K562 (cell line): ENCODE results near the gene THAP11. TPM values are rescaled to one million over a fixed set of nuclear protein-coding genes. Genes with fewer than 3 reads are reported as not detected.

Experiments used
- CBX1 ChIP-seq: sonication (generic); IDR thresholded peaks from 2 replicates; pipeline ENCODE4 v1.6.1; 2016; ENCODE audit warnings: antibody characterized with exemption, low read depth, mild to moderate bottlenecking
- E2F8 ChIP-seq: fragments of 450-650 bp; IDR thresholded peaks from 2 replicates; pipeline ENCODE4 v1.7.1; 2018; ENCODE audit warnings: mild to moderate bottlenecking, low read depth; ENCODE audit not compliant: partially characterized antibody
- FOXK2 ChIP-seq, 2 experiments: fragments of 450-650 bp; IDR thresholded peaks in 1 of 2; conservative IDR thresholded peaks in 1 of 2; 2 replicates each; pipeline ENCODE4 v1.6.1; 2016; ENCODE audit warnings: low read depth in 2 of 2, mild to moderate bottlenecking in 1 of 2
- GABPB2 ChIP-seq: fragments of 250-450 bp; sonication (Bioruptor Pico); conservative IDR thresholded peaks from 2 replicates; pipeline ENCODE4 v1.5.1; 2021; ENCODE audit warnings: mild to moderate bottlenecking
- GTF2E2 ChIP-seq: fragments of 200-800 bp; sonication (Bioruptor generic); IDR thresholded peaks from 2 replicates; pipeline ENCODE4 v1.6.1; 2016; ENCODE audit warnings: missing genetic modification characterization, missing compliant biosample characterization
- MXI1 ChIP-seq: IDR thresholded peaks from 2 replicates; pipeline ENCODE4 v1.6.1; 2011; ENCODE audit warnings: low read depth, mild to moderate bottlenecking, improper control_type of control experiment, low read length
- NFE2L1 ChIP-seq: fragments of 450-650 bp; IDR thresholded peaks from 2 replicates; pipeline ENCODE4 v1.6.1; 2016; ENCODE audit warnings: missing genetic modification characterization, low read depth, mild to moderate bottlenecking, missing compliant biosample characterization, moderate library complexity, borderline replicate concordance
- NR2C1 ChIP-seq, 2 experiments: fragments of 450-650 bp; IDR thresholded peaks; 2 replicates each; pipeline ENCODE4 v1.6.1; 2017; ENCODE audit warnings: mild to moderate bottlenecking in 2 of 2, antibody characterized with exemption in 1 of 2, inconsistent platforms in 1 of 2, missing compliant biosample characterization in 1 of 2, missing genetic modification characterization in 1 of 2
- PHTF2 ChIP-seq: fragments of 250-450 bp; sonication (Bioruptor Pico); IDR thresholded peaks from 2 replicates; pipeline ENCODE4 v1.5.0; 2021; ENCODE audit warnings: mild to moderate bottlenecking
- SAFB ChIP-seq: fragments of 200-400 bp; formaldehyde crosslinking; IDR thresholded peaks from 2 replicates; pipeline ENCODE4 v1.6.1; 2017; ENCODE audit warnings: low read depth, low read length, borderline replicate concordance
- SIRT6 ChIP-seq: IDR thresholded peaks from one replicate; pipeline ENCODE4 v1.6.1; 2012; ENCODE audit warnings: low read depth, mild to moderate bottlenecking, control low read depth, inconsistent platforms, low read length, moderate library complexity
- SMAD1 ChIP-seq: fragments of 150-350 bp; IDR thresholded peaks from 2 replicates; pipeline ENCODE4 v1.6.1; 2014; ENCODE audit warnings: low read length, low read depth; ENCODE audit not compliant: partially characterized antibody
- SMAD4 ChIP-seq: fragments of 250-450 bp; sonication (Bioruptor Pico); conservative IDR thresholded peaks from 2 replicates; pipeline ENCODE4 v1.8.0; 2021; ENCODE audit warnings: inconsistent platforms, mild to moderate bottlenecking, moderate library complexity
- SMC3 ChIP-seq: conservative IDR thresholded peaks from 2 replicates; pipeline ENCODE4 v1.6.1; 2011; ENCODE audit warnings: low read depth, low read length, improper control_type of control experiment; ENCODE audit not compliant: insufficient read depth
- TARDBP ChIP-seq: fragments of 450-650 bp; IDR thresholded peaks from 2 replicates; pipeline ENCODE4 v1.6.1; 2016
- ZBTB8A ChIP-seq: fragments of 450-650 bp; IDR thresholded peaks from 2 replicates; pipeline ENCODE4 v1.6.1; 2018; ENCODE audit warnings: mild to moderate bottlenecking, moderate library complexity; ENCODE audit not compliant: partially characterized antibody
- ZNF408 ChIP-seq: fragments of 250-450 bp; sonication (Bioruptor Pico); IDR thresholded peaks from 2 replicates; pipeline ENCODE4 v1.4.0; 2020; ENCODE audit warnings: low read depth, mild to moderate bottlenecking, moderate library complexity
- ZNF699 ChIP-seq: fragments of 250-450 bp; sonication (Bioruptor Pico); IDR thresholded peaks from 2 replicates; pipeline ENCODE4 v1.8.0; 2021; ENCODE audit warnings: mild to moderate bottlenecking, moderate library complexity; ENCODE audit not compliant: insufficient replicate concordance
- polyA plus RNA-seq, 8 experiments: library from polyadenylated mRNA; depleted of rRNA in 4 of 8; stranded (reverse) in 5 of 8; unstranded in 3 of 8; fragments of >200 nt; fragmentation: Nextera tagmentation in 2 of 8; fragmentation: Illumina TruSeq in 1 of 8; extraction: Ambion mirVana in 2 of 8; extraction: Trizol in 1 of 8; gene quantifications; 2 replicates each; pipeline versions ENCODE4 v1.2.1 to v1.2.3, GENCODE V29; 2011 to 2014; ENCODE audit warnings: inconsistent platforms in 1 of 8, missing spikeins in 1 of 8
- total RNA-seq, 7 experiments: library from RNA; depleted of rRNA in 6 of 7; stranded (reverse); fragments of >200 nt in 6 of 7; fragmentation: Illumina TruSeq in 2 of 7; extraction: Trizol in 2 of 7; gene quantifications; 2 replicates each; pipeline versions ENCODE4 v1.2.1 to v1.2.3, GENCODE V29; 2011 to 2021; ENCODE audit warnings: low replicate concordance in 1 of 7
- TF ChIP-seq, protein P1 (sequence below): fragments of 250-450 bp; sonication (Bioruptor Pico); IDR thresholded peaks from 2 replicates; pipeline ENCODE4 v1.8.0; 2021; ENCODE audit warnings: moderate library complexity, mild to moderate bottlenecking, inconsistent platforms
- TF ChIP-seq, protein P2 (sequence below): fragments of 150-350 bp; conservative IDR thresholded peaks from 2 replicates; pipeline ENCODE4 v1.6.1; 2014; ENCODE audit warnings: low read length

The THAP11 gene
- total and polyA plus RNA-seq, 9 of the 15 experiments (the other 6 are each of a cell fraction or from before 2014, with no cell fraction given), result 2.4 to 31.6 (median 21.4) TPM

GRCh38 chr16:67833415-67834241 lies 8.5 kb upstream of the THAP11 start (continued):
- TF ChIP-seq ZNF699 (CRISPR knock-in tag) (no peak), GTF2E2 (tag) (no peak; the same call in 1 of the 2 replicates), CBX1 (peak; percentile 34; the same call in 1 of the 2 replicates), SIRT6 (no peak), ZNF408 (CRISPR knock-in tag) (0 out of 2 replicates have a peak, but pooled peaks have one; percentile 6), SMC3 (no peak), SMAD4 (CRISPR knock-in tag) (peak; percentile 50), SMAD1 (no peak), SAFB (no peak), NR2C1 (IDR thresholded peaks at IDR 0.05) (no peak), NR2C1 (tag; IDR thresholded peaks at IDR 0.05) (no peak), TARDBP (no peak), GABPB2 (no peak), NFE2L1 (tag) (no peak), MXI1 (no peak; the same call in 1 of the 2 replicates), E2F8 (no peak), FOXK2 (conservative IDR thresholded peaks at IDR 0.05 in 1 of 2, IDR thresholded peaks at IDR 0.05 in 1 of 2; ENCODE audit: low read depth in 2 of 2) (0 out of 4 replicates have a peak, but pooled peaks of 1 of the 2 experiments have one; percentile 28), PHTF2 (CRISPR knock-in tag) (no peak), ZBTB8A (no peak)
- TF ChIP-seq, protein P1, sequence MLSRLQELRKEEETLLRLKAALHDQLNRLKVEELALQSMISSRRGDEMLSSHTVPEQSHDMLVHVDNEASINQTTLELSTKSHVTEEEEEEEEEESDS (CRISPR knock-in tag), result no peak
- TF ChIP-seq, protein P2, sequence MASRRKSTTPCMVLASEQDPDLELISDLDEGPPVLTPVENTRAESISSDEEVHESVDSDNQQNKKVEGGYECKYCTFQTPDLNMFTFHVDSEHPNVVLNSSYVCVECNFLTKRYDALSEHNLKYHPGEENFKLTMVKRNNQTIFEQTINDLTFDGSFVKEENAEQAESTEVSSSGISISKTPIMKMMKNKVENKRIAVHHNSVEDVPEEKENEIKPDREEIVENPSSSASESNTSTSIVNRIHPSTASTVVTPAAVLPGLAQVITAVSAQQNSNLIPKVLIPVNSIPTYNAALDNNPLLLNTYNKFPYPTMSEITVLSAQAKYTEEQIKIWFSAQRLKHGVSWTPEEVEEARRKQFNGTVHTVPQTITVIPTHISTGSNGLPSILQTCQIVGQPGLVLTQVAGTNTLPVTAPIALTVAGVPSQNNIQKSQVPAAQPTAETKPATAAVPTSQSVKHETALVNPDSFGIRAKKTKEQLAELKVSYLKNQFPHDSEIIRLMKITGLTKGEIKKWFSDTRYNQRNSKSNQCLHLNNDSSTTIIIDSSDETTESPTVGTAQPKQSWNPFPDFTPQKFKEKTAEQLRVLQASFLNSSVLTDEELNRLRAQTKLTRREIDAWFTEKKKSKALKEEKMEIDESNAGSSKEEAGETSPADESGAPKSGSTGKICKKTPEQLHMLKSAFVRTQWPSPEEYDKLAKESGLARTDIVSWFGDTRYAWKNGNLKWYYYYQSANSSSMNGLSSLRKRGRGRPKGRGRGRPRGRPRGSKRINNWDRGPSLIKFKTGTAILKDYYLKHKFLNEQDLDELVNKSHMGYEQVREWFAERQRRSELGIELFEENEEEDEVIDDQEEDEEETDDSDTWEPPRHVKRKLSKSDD, result peak; percentile 94
